Measurements from ENCODE around the gene HMCN1.

DNA sequence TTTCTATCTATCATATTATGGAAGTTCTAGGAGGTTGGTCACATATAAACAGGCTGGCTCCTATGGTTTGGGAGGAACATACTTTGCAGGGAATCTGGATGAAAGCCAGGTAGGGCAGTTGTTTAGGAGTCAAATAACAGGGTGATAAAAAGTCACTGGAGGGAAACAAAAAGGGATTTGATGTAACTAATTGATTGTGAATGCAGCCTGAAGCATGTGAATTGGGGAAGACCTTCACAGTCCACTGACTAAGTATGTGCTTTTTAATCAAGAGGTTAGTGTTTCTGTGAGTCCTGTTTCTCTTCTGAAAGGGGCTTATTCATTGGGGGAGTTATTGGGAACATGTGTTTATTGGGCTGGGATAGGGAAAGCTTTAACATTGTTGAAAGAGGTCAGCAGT, 41.3 kb downstream of the HMCN1 start:
- TF ChIP-seq EZH2 (IDR thresholded peaks at IDR 0.05; ENCODE audit: borderline replicate concordance, insufficient read depth, low read length, poor library complexity, severe bottlenecking) (no peak), SMC3 (conservative IDR thresholded peaks at IDR 0.05; ENCODE audit: poor library complexity) (no peak), EP300 (conservative IDR thresholded peaks at IDR 0.05; ENCODE audit: poor library complexity, severe bottlenecking) (no peak), RAD21 (conservative IDR thresholded peaks at IDR 0.05) (no peak), POLR2AphosphoS5 (IDR thresholded peaks at IDR 0.05) (no peak), TAF1 (IDR thresholded peaks at IDR 0.05; ENCODE audit: low read depth) (no peak)
- TF ChIP-seq, protein P1, sequence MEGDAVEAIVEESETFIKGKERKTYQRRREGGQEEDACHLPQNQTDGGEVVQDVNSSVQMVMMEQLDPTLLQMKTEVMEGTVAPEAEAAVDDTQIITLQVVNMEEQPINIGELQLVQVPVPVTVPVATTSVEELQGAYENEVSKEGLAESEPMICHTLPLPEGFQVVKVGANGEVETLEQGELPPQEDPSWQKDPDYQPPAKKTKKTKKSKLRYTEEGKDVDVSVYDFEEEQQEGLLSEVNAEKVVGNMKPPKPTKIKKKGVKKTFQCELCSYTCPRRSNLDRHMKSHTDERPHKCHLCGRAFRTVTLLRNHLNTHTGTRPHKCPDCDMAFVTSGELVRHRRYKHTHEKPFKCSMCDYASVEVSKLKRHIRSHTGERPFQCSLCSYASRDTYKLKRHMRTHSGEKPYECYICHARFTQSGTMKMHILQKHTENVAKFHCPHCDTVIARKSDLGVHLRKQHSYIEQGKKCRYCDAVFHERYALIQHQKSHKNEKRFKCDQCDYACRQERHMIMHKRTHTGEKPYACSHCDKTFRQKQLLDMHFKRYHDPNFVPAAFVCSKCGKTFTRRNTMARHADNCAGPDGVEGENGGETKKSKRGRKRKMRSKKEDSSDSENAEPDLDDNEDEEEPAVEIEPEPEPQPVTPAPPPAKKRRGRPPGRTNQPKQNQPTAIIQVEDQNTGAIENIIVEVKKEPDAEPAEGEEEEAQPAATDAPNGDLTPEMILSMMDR (IDR thresholded peaks at IDR 0.05; ENCODE audit: poor library complexity, severe bottlenecking): no peak
- TF ChIP-seq, protein P2, sequence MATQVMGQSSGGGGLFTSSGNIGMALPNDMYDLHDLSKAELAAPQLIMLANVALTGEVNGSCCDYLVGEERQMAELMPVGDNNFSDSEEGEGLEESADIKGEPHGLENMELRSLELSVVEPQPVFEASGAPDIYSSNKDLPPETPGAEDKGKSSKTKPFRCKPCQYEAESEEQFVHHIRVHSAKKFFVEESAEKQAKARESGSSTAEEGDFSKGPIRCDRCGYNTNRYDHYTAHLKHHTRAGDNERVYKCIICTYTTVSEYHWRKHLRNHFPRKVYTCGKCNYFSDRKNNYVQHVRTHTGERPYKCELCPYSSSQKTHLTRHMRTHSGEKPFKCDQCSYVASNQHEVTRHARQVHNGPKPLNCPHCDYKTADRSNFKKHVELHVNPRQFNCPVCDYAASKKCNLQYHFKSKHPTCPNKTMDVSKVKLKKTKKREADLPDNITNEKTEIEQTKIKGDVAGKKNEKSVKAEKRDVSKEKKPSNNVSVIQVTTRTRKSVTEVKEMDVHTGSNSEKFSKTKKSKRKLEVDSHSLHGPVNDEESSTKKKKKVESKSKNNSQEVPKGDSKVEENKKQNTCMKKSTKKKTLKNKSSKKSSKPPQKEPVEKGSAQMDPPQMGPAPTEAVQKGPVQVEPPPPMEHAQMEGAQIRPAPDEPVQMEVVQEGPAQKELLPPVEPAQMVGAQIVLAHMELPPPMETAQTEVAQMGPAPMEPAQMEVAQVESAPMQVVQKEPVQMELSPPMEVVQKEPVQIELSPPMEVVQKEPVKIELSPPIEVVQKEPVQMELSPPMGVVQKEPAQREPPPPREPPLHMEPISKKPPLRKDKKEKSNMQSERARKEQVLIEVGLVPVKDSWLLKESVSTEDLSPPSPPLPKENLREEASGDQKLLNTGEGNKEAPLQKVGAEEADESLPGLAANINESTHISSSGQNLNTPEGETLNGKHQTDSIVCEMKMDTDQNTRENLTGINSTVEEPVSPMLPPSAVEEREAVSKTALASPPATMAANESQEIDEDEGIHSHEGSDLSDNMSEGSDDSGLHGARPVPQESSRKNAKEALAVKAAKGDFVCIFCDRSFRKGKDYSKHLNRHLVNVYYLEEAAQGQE (IDR thresholded peaks at IDR 0.05; ENCODE audit: borderline replicate concordance): no peak
